ENCODE results near the gene FYN.

Gene FYN

GRCh38 chr6:111707773-111708172 lies 165.5 kb downstream of the FYN start:
- DNase-seq (ENCODE audit: low read depth) = no peak

GRCh38 chr6:111706841-111707391 lies 166.3 kb downstream of the FYN start:
- no peak for DNase-seq (ENCODE audit: low read depth)

DNA sequence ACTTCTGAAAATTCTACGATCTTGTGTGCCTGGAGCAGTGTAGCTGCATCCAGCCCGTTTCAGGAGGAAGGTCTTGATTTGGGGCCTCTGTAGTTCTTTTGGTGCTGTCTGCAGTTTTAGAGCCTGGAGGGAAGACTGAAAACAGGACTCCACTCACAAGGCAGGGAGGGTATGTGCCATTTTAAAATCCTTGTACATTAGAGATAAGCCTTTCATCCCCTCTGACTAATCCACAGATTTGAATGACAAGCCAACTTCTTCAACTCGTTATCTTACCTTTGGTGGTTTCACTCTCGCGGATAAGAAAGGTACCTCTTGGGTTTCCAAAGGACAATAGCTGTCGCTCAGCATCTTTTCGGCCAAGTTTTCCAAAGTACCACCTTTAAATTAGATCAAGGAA lies 169.5 kb downstream of the FYN start:
- DNase-seq (ENCODE audit: low read depth) = no peak

- no peak for DNase-seq (ENCODE audit: low read depth)
Observed at GRCh38 chr6:111702268-111702667, 171.0 kb downstream of the FYN start.

GRCh38 chr6:111701146-111701545 lies 172.1 kb downstream of the FYN start:
- DNase-seq (ENCODE audit: low read depth) = no peak

DNA sequence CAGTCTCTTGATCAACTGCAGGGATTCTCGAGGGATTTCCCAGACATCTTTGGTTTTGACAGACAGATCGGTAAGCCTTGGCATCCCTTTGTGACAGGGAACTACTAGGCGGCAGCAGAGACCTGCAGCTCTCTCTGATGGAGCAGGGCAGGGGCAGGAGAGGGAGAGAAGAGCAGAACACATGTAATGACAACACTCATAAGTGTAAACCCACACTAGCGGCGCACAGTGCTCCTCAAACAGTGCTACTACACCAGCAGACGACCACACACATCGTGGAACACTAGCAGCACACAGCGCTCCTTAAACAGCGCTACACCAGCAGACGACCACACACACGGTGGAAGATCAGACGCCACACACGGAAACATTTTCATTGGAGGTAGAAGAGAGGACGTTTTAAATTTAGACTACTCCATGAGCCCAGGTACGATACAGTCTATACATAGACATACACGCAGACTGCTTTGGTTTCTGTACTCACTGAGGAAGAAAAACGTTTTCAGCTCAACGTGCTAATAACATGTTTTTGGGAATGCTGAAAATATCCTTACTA lies 173.0 kb downstream of the FYN start:
- no peak for DNase-seq (ENCODE audit: low read depth)

DNA sequence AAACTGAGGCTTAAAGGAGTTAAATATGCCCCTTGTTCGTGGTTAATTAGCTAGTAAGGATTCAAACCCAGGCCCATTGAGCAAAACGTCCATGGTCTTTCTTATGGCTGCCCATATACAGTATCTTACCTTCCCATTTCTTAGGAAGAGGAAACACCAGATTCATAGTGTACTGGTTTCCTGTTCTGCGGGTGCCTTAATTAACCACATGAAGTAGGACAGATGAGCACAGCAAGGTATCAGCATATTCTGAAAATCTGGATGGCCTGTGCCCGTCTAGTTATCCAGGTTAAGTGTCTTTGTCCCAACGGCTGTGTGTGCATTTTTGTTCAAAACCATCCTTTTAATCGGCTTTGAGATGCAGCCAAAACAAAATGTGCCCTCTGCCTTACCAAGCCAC lies 174.1 kb downstream of the FYN start:
- DNase-seq (ENCODE audit: low read depth) = no peak

DNA sequence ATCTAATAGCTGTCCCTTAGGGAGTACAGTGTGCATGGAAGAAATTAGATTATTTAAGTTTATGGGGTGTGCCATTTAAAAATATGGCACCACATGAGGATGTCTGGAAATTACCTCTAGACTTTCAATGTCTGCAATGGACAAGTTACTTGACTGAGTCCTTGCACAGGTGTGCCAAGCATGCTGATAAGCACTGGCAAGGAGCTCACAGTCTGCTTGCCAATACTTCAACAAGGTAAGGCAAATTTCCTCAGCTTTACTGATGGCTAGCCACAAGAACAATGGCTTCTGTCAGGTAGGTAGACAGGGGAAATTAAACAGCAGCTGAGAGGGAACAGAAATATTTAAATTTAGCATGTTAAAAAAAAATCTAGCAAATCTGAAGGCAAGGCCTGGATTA lies 176.4 kb downstream of the FYN start:
- DNase-seq (ENCODE audit: low read depth) = no peak

- no peak for DNase-seq (ENCODE audit: low read depth)
Observed at GRCh38 chr6:111692327-111693164, 180.7 kb downstream of the FYN start.

DNA sequence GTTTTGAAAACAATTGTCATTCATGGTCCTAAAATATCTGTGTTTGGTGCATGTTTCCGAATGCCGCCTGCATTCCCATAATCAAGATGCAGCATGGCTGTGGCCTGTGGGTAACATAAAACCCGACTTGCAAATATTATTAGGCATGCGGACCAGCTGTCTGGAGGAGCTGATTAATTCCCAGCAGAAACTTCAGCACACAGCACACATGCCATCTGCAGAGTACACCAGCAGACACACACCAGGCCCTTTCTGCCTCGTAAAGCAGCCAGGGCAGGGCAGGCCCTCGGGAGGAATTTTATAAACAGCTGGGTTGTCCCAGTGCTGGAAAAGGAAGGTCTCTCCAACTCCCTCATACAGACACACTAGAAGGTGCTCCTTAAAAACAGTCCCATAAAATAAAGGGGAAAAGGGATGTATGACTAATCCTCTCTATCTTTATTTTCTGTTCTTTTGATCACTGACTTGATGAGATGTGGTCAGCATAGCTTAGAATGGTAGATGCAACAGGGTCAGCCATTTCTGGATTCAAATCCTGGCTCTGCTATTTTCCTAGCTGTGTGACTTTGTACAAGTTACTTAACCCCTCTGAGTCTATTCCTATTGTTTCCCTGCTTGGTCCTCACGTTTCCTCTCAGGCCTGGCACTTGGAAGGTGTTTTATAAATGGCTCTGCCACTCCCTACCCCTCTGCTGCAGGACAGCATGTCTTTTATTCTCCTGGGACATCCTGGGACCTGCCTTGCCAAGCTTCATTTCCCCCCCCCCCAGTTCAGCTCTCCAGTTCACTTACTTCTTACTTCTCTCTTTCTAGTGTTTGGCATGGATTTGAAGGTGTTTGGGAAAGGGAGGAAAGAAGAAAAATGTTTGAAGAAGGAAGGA lies 181.7 kb downstream of the FYN start:
- no peak for DNase-seq (ENCODE audit: low read depth)

- no peak for DNase-seq (ENCODE audit: low read depth)
Observed at GRCh38 chr6:111689946-111690345, 183.3 kb downstream of the FYN start.

DNA sequence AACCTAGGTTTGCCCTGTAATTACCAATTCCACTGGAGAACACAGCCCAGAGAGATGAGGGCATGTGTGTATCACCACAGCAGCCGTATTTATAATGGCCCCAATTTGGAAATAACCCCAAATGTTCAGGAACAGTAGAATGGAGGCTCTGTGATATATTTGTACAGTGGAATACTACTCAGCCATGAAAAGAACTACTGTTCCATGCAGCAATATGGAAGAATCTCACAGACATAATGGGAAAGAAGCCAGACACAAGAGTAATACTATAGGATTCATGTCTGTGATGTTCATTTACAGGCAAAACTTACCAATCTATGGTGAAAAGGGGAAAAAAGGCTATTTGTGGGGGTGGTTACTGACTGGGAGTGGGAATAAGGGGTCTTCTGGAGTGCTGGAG lies 183.8 kb downstream of the FYN start:
- no peak for DNase-seq (ENCODE audit: low read depth)

DNA sequence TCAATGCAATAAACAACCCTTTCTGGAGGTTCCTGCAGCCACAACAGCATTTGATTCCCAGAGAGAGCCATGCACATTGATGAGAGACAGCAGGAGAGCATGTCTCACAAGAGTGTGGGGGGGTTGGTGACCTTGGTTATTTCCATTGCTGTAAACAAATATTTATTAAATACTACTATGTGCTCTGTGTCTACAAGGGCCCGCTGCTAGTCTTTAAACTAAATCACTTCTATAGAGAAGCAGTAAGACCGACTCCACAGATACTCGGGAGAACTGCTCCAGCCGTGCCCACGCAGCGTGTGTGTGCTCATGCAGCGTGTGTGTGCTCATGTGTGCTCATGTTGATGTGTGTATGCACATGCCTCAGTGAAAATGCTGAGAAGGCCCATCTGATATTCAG lies 184.9 kb downstream of the FYN start:
- DNase-seq (ENCODE audit: low read depth) = no peak

- no peak for DNase-seq (ENCODE audit: low read depth)
Observed at GRCh38 chr6:111687652-111688051, 185.6 kb downstream of the FYN start.

DNA sequence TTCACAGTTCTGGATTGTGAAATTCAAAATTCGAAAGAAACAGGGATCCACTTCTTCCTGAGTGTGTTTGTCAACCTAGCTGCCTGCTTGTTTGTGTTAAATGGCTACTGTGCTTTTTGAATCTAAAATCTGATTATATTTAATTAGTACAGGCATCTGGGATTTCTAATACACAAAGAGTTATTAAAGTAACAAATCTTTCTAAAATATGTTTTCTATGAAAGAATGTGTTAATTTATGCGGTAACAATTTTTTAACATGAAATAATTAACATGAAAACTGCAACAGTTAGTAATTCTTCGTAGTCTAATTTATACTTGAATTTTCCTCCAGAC lies 186.4 kb downstream of the FYN start:
- DNase-seq (ENCODE audit: low read depth) = no peak

GRCh38 chr6:111686249-111686931 lies 186.9 kb downstream of the FYN start:
- DNase-seq (ENCODE audit: low read depth) = no peak

DNA sequence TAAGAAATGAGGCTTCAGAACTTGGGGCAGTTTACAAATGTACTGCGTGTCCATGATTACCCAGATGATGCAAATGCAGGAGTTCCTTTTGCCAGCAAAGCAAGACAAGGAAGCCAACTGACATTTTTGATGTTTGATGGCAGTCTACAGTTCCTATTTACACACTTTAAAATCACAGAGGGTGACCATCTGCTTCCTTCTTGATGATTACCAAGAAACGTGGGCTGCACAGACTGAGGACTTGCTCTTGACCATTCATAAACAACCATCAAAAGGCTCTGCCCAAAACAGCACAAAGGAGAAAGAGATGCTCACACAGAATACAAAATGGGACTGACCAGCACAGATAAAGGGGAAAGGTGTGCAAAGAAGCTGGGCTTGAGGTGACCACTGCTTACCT lies 187.7 kb downstream of the FYN start:
- no peak for DNase-seq (ENCODE audit: low read depth)

- DNase-seq (ENCODE audit: low read depth) = no peak
Observed at GRCh38 chr6:111685058-111685457, 188.2 kb downstream of the FYN start.

GRCh38 chr6:111683749-111684267 lies 189.4 kb downstream of the FYN start:
- DNase-seq (ENCODE audit: low read depth) = no peak

DNA sequence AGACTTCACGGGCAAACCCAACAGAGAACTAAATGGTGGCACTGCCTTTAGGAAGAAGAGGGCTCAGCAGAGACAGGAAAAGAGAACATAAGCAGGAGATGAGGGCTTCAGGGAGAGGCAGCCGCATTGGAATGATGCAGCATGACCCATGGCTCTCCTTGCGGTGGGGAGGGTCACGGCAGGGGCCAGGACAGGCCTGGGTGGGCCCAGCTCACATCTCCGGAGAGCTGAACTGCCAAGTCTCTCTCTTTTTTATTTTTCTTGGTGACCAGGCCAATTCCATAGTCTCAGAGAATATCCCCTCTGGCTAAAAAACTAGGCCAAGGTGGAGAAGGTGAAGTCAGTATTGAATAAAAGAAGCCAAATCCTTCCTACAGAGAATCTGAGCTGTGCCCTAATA lies 190.1 kb downstream of the FYN start:
- no peak for DNase-seq (ENCODE audit: low read depth)

GRCh38 chr6:111681860-111682259 lies 191.4 kb downstream of the FYN start:
- no peak for DNase-seq (ENCODE audit: low read depth)
